B cell (primary cell): ENCODE data around the gene CUBN. TPM values are rescaled to one million over a fixed set of nuclear protein-coding genes. Genes with fewer than 3 reads are reported as not detected.
A peak's percentile ranks its signal among the peaks of the same experiment; 100 is the strongest.

Experiments
- ATAC-seq: fragments of 200-7000 bp; cut with Tn5 transposase; one replicate; pipeline ENCODE4 v1.10.0; 2021; ENCODE audit warnings: low read depth, mild to moderate bottlenecking, moderate number of reproducible peaks, moderate library complexity
- CTCF ChIA-PET: fragments of 350-600 bp; sonication (Branson Sonifier 250); formaldehyde crosslinking; loops from one replicate; lab custom pipeline; 2021; ENCODE audit warnings: antibody characterized with exemption, inconsistent platforms; lab: Charles Lee
- POLR2A ChIA-PET: fragments of 350-600 bp; sonication (Branson Sonifier 250); formaldehyde crosslinking; loops from one replicate; lab custom pipeline; 2021; ENCODE audit warnings: antibody characterized with exemption; lab: Charles Lee
- DNase-seq: peaks from one replicate; pipeline ENCODE4 v3.0.0; 2013
- H2AFZ ChIP-seq: 2 replicates; pipeline ENCODE4 v1.6.1; 2012; ENCODE audit warnings: mild to moderate bottlenecking, low read depth, low read length; ENCODE audit not compliant: insufficient read depth, poor library complexity, severe bottlenecking
- H3K27ac ChIP-seq, 2 donors: 1 replicate in 1 of 2; 2 replicates in 1 of 2; pipeline ENCODE4 v1.5.1; 2012 to 2013; ENCODE audit warnings: low read length in 2 of 2, mild to moderate bottlenecking in 2 of 2, moderate library complexity in 1 of 2
- H3K27me3 ChIP-seq, 4 experiments: fragments of 200-600 bp in 1 of 4; sonication (generic) in 1 of 4; replicated peaks in 1 of 4; 1 replicate in 2 of 4; 2 replicates in 2 of 4; pipeline versions ENCODE4 v1.6.1 to v1.7.0; 2013 to 2016; ENCODE audit warnings: low read length in 3 of 4, mild to moderate bottlenecking in 2 of 4, mixed read lengths in 1 of 4, moderate library complexity in 1 of 4; ENCODE audit not compliant: insufficient read depth in 4 of 4, control insufficient read depth in 3 of 4; ENCODE audit errors: control extremely low read depth in 1 of 4
- H3K36me3 ChIP-seq, 2 experiments: replicated peaks in 1 of 2; 1 replicate in 1 of 2; 2 replicates in 1 of 2; pipeline versions ENCODE4 v1.6.1 to v1.7.1; 2013; ENCODE audit warnings: low read length in 1 of 2; ENCODE audit not compliant: insufficient read depth in 2 of 2, control insufficient read depth in 1 of 2; ENCODE audit errors: control extremely low read depth in 1 of 2, extremely low read depth in 1 of 2
- H3K4me1 ChIP-seq, 2 donors: fragments of 200-600 bp in 1 of 2; sonication (generic) in 1 of 2; 1 replicate in 1 of 2; 2 replicates in 1 of 2; pipeline versions ENCODE4 v1.5.1 to v1.6.1; 2013 to 2017; ENCODE audit warnings: low read length in 2 of 2; ENCODE audit not compliant: control insufficient read depth in 2 of 2, insufficient read depth in 2 of 2
- H3K4me2 ChIP-seq: replicated peaks from 2 replicates; pipeline ENCODE3; 2012; ENCODE audit warnings: mild to moderate bottlenecking, low read depth, low read length; ENCODE audit not compliant: poor library complexity, severe bottlenecking
- H3K4me3 ChIP-seq, 5 experiments: fragments of 200-600 bp in 1 of 5; sonication (generic) in 1 of 5; 1 replicate in 3 of 5; 2 replicates in 2 of 5; pipeline versions ENCODE4 v1.5.1 to v1.7.0; 2011 to 2016; ENCODE audit warnings: low read length in 4 of 5, mild to moderate bottlenecking in 4 of 5, low read depth in 2 of 5, control low read depth in 1 of 5, moderate library complexity in 1 of 5; ENCODE audit not compliant: insufficient read depth in 1 of 5; ENCODE audit errors: control extremely low read depth in 1 of 5, extremely low read depth in 1 of 5
- H3K79me2 ChIP-seq: fragments of 200-600 bp; sonication (generic); one replicate; pipeline ENCODE4 v1.6.0; 2016; ENCODE audit warnings: low read length; ENCODE audit not compliant: control insufficient read depth, insufficient read depth
- H3K9ac ChIP-seq: fragments of 200-600 bp; sonication (generic); 2 replicates; pipeline ENCODE4 v1.6.1; 2017; ENCODE audit warnings: mild to moderate bottlenecking, low read length, moderate library complexity
- H3K9me3 ChIP-seq, 3 donors: one replicate each; pipeline versions ENCODE4 v1.6.1 to v1.7.1; 2013; ENCODE audit warnings: low read length in 2 of 3; ENCODE audit not compliant: control insufficient read depth in 2 of 3, insufficient read depth in 1 of 3; ENCODE audit errors: control extremely low read depth in 1 of 3
- H4K20me1 ChIP-seq: 2 replicates; pipeline ENCODE4 v1.6.0; 2012; ENCODE audit warnings: mild to moderate bottlenecking, low read length; ENCODE audit not compliant: insufficient read depth, control insufficient read depth, poor library complexity, severe bottlenecking
- H3K27ac Mint-ChIP-seq: one replicate; pipeline ENCODE4 v1.8.0; 2021; ENCODE audit warnings: mixed read lengths
- H3K27me3 Mint-ChIP-seq: one replicate; pipeline ENCODE4 v1.8.0; 2021; ENCODE audit warnings: mixed read lengths
- H3K4me1 Mint-ChIP-seq: one replicate; pipeline ENCODE4 v1.8.0; 2021; ENCODE audit warnings: mixed read lengths
- H3K4me3 Mint-ChIP-seq: one replicate; pipeline ENCODE4 v1.8.0; 2021; ENCODE audit warnings: mixed read lengths
- H3K9me3 Mint-ChIP-seq: one replicate; pipeline ENCODE4 v1.8.0; 2022; ENCODE audit warnings: mixed read lengths; ENCODE audit not compliant: insufficient read depth
- EZH2 ChIP-seq: IDR thresholded peaks from 2 replicates; pipeline ENCODE4 v1.6.1; 2012; ENCODE audit warnings: borderline replicate concordance, low read depth, mild to moderate bottlenecking, moderate library complexity, low read length; ENCODE audit not compliant: insufficient read depth, poor library complexity, severe bottlenecking
- WGBS: methylation state at CpG from one replicate; pipeline ENCODE4 v1.1.5; 2013; ENCODE audit warnings: missing lambda C conversion rate; ENCODE audit not compliant: insufficient coverage; 5-methylcytosine and 5-hydroxymethylcytosine counted together
- intact Hi-C: fragments of 100-400 bp; cut with micrococcal nuclease; formaldehyde crosslinking; loops from one replicate; pipeline ENCODE4 v1.10.0; 2022
- polyA plus RNA-seq: library from polyadenylated mRNA; depleted of rRNA; stranded (reverse); fragments of >200 nt; gene quantifications from 2 replicates; pipeline ENCODE4 v1.2.3, GENCODE V29; 2012
- total RNA-seq, 2 donors: library from RNA; stranded (reverse); fragments of 120-200 nt in 1 of 2; gene quantifications; 1 replicate in 1 of 2; 2 replicates in 1 of 2; pipeline versions ENCODE4 v1.2.3 to v1.2.4, GENCODE V29; 2013 to 2022
- TF ChIP-seq, protein P1 (sequence below): fragments of 200-600 bp; IDR thresholded peaks from one replicate; pipeline ENCODE4 v1.8.0; 2022; ENCODE audit warnings: antibody characterized with exemption, mild to moderate bottlenecking

CUBN gene
- total and polyA plus RNA-seq, 2 donors (not counting 1 experiment from before 2014, with no cell fraction given), result 4.2 to 5.7 TPM

DNA sequence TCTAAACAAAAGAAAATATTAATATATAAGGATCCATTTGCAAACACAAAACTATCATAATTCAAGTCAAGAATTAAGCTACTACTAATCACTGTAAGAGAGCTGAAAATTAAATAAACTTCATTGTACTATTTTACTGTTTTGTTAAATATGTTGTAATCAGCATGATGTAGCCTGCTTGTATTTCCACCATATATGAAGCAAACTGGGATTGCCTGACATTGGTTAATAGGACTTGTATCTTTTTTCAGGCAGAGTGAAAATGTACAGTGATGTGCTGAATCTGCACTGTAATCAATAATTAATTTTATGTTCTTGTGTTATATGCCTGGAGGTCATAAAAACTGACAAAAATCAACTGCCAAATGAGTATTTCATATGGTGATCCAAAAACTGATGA lies 46.5 kb upstream of the CUBN start:
- no peaks in the 10 kb centered on the region for H3K9me3 ChIP-seq
- H4K20me1 ChIP-seq, result no peaks in the 10 kb centered on the region
- H3K27me3 Mint-ChIP-seq, result no peaks in the 10 kb centered on the region
- H3K36me3 ChIP-seq, result peaks cover under 1 to 7% of the 10 kb centered on the region in 2 experiments
- peaks cover 3 to 5% of the 10 kb centered on the region in 2 donors for H3K4me1 ChIP-seq
- DNase-seq, result no peak
- no peak overlapping the region for H3K4me3 ChIP-seq
- ChIA-PET CTCF (interaction anchor here (1.7 kb wide), 1 partner anchor 333 kb away, joined by 3 read pairs; no protein-coding TSS in a partner anchor), POLR2A (no interaction called here)
- ATAC-seq, result no peak
- TF ChIP-seq, protein P1, sequence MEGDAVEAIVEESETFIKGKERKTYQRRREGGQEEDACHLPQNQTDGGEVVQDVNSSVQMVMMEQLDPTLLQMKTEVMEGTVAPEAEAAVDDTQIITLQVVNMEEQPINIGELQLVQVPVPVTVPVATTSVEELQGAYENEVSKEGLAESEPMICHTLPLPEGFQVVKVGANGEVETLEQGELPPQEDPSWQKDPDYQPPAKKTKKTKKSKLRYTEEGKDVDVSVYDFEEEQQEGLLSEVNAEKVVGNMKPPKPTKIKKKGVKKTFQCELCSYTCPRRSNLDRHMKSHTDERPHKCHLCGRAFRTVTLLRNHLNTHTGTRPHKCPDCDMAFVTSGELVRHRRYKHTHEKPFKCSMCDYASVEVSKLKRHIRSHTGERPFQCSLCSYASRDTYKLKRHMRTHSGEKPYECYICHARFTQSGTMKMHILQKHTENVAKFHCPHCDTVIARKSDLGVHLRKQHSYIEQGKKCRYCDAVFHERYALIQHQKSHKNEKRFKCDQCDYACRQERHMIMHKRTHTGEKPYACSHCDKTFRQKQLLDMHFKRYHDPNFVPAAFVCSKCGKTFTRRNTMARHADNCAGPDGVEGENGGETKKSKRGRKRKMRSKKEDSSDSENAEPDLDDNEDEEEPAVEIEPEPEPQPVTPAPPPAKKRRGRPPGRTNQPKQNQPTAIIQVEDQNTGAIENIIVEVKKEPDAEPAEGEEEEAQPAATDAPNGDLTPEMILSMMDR, result no peak
- TF ChIP-seq EZH2, result no peak
- H3K27ac ChIP-seq, result no peak overlapping the region
- no peak overlapping the region for H3K4me2 ChIP-seq
- no peak overlapping the region for H3K4me3 Mint-ChIP-seq
- intact Hi-C loops, result no loop called here
- no peaks in the 10 kb centered on the region for H3K79me2 ChIP-seq
- no peak overlapping the region for H3K27ac Mint-ChIP-seq
- no peaks in the 10 kb centered on the region for H3K9me3 Mint-ChIP-seq
- H2AFZ ChIP-seq, result no peak overlapping the region
- H3K9ac ChIP-seq, result no peak overlapping the region
- peaks cover 6% of the 10 kb centered on the region for H3K4me1 Mint-ChIP-seq
- H3K27me3 ChIP-seq, result no peaks in the 10 kb centered on the region

DNA sequence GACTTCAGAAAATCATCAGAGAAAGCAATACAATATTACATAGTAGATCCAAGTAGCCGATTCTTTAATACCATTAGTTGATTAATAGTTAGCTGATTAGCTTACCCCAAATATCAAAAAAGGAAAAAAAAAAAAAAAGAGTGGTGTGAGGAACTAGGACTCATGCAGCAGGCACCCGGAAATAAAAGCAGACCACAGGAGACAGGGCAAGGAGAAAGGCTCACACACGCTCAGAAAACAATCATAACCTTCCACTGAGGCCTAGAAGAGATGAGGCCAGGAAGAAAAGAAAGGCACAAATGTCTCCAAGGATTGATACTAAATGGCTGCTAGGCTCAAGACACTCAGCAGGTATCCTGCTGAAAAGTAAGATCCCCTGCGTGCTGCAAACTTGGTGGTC lies 45.9 kb upstream of the CUBN start:
- peaks cover 6% of the 10 kb centered on the region for H3K4me1 Mint-ChIP-seq
- H3K4me3 Mint-ChIP-seq, result no peak overlapping the region
- Histone ChIP-seq H3K9me3 (no peaks in the 10 kb centered on the region), H4K20me1 (no peaks in the 10 kb centered on the region), H3K9ac (no peak overlapping the region), H3K4me1 (peaks cover 3 to 5% of the 10 kb centered on the region in 2 donors), H3K4me3 (no peak overlapping the region), H2AFZ (peak overlapping the region; percentile 39), H3K79me2 (no peaks in the 10 kb centered on the region), H3K27me3 (no peaks in the 10 kb centered on the region), H3K27ac (no peak overlapping the region), H3K36me3 (peaks cover 1 to 9% of the 10 kb centered on the region in 2 experiments), H3K4me2 (peak overlapping the region; percentile 15)
- WGBS, result 53% methylated on average over 3 of the region's 4 CpGs
- CTCF ChIA-PET, result interaction anchor here (1.7 kb wide), 1 partner anchor 332 kb away, joined by 3 read pairs; no protein-coding TSS in a partner anchor
- peak overlapping the region; percentile 8 for H3K27ac Mint-ChIP-seq
- DNase-seq (no peak), ATAC-seq (no peak)
- H3K27me3 Mint-ChIP-seq, result no peaks in the 10 kb centered on the region
- H3K9me3 Mint-ChIP-seq, result no peaks in the 10 kb centered on the region
- no peak for TF ChIP-seq EZH2
- TF ChIP-seq, protein P1, result no peak
- POLR2A ChIA-PET, result interaction anchor here (0.7 to 0.8 kb wide), 2 partner anchors 55 to 107 kb away, joined by 4 read pairs; no protein-coding TSS in a partner anchor
- intact Hi-C loops, result no loop called here
